IMR-90 (cell line): ENCODE measurements around the gene VIPR2. TPM values are rescaled to one million over a fixed set of nuclear protein-coding genes. Genes with fewer than 3 reads are reported as not detected.

ENCODE experiments used
- ATAC-seq: fragments of 200-7000 bp; cut with Tn5 transposase; 2 replicates; pipeline ENCODE4 v1.9.1; 2020; ENCODE audit warnings: low read depth, mild to moderate bottlenecking, moderate library complexity
- BruUV-seq: library from RNA; stranded (reverse); fragments of 400-500 nt; replicated peaks from 2 replicates; lab custom pipeline; 2021; lab: Mats Ljungman, UMichigan
- CTCF ChIA-PET: fragments of 300-600 bp; formaldehyde crosslinking; extraction: SDS; loops from one replicate; lab custom pipeline; 2021; ENCODE audit warnings: antibody characterized with exemption; lab: Yijun Ruan, JAX
- POLR2A ChIA-PET: fragments of 300-600 bp; sonication (Branson Sonifier 250); formaldehyde crosslinking; loops from one replicate; lab custom pipeline; 2022; ENCODE audit warnings: antibody characterized with exemption; ENCODE audit not compliant: unreplicated experiment; lab: Charles Lee
- DNase-seq: peaks from one replicate; pipeline ENCODE4 v3.0.0; 2013
- H2AFZ ChIP-seq: replicated peaks from 2 replicates; pipeline ENCODE3; 2013; ENCODE audit warnings: low read length, mild to moderate bottlenecking; ENCODE audit not compliant: poor library complexity
- H2AK5ac ChIP-seq: 2 replicates; pipeline ENCODE4 v1.6.1; 2013; ENCODE audit warnings: low read depth, low read length, inconsistent platforms
- H2AK9ac ChIP-seq: replicated peaks from 2 replicates; pipeline ENCODE3; 2013; ENCODE audit warnings: mild to moderate bottlenecking, low read depth, low read length, moderate library complexity; ENCODE audit not compliant: poor library complexity
- H2BK120ac ChIP-seq: 2 replicates; pipeline ENCODE4 v1.6.1; 2013; ENCODE audit warnings: low read depth, low read length, inconsistent platforms
- H2BK15ac ChIP-seq: 3 replicates; pipeline ENCODE4 v1.6.1; 2013; ENCODE audit warnings: low read depth, low read length, inconsistent platforms
- H2BK20ac ChIP-seq: 2 replicates; pipeline ENCODE4 v1.6.1; 2013; ENCODE audit warnings: low read depth, mild to moderate bottlenecking, inconsistent platforms, low read length, moderate library complexity
- H2BK5ac ChIP-seq: 2 replicates; pipeline ENCODE4 v1.6.1; 2013; ENCODE audit warnings: mild to moderate bottlenecking, low read depth, low read length, inconsistent platforms; ENCODE audit not compliant: poor library complexity, severe bottlenecking
- H3K14ac ChIP-seq: replicated peaks from 2 replicates; pipeline ENCODE4 v1.6.1; 2013; ENCODE audit warnings: low read depth, low read length, inconsistent platforms
- H3K18ac ChIP-seq: 2 replicates; pipeline ENCODE4 v1.6.1; 2013; ENCODE audit warnings: low read depth, low read length, control low read depth
- H3K23ac ChIP-seq: 2 replicates; pipeline ENCODE4 v1.6.1; 2013; ENCODE audit warnings: low read depth, low read length, inconsistent platforms
- H3K27ac ChIP-seq: 2 replicates; pipeline ENCODE4 v1.5.1; 2013; ENCODE audit warnings: mild to moderate bottlenecking, control low read depth, low read length; ENCODE audit not compliant: insufficient read depth
- H3K27me3 ChIP-seq: 2 replicates; pipeline ENCODE4 v1.6.1; 2013; ENCODE audit warnings: low read length; ENCODE audit not compliant: control insufficient read depth, insufficient read depth
- H3K36me3 ChIP-seq: 2 replicates; pipeline ENCODE4 v1.6.1; 2013; ENCODE audit warnings: low read length, mixed read lengths; ENCODE audit not compliant: control insufficient read depth, insufficient read depth
- H3K4ac ChIP-seq: 2 replicates; pipeline ENCODE4 v1.6.1; 2013; ENCODE audit warnings: low read depth, low read length, inconsistent platforms
- H3K4me1 ChIP-seq: 2 replicates; pipeline ENCODE4 v1.6.1; 2013; ENCODE audit warnings: low read length, mixed read lengths; ENCODE audit not compliant: control insufficient read depth, insufficient read depth
- H3K4me2 ChIP-seq: 2 replicates; pipeline ENCODE4 v1.6.1; 2013; ENCODE audit warnings: low read depth, mild to moderate bottlenecking, control low read depth, low read length, moderate library complexity
- H3K4me3 ChIP-seq: 2 replicates; pipeline ENCODE4 v1.5.1; 2013; ENCODE audit warnings: low read depth, mild to moderate bottlenecking, control low read depth, low read length, moderate library complexity; ENCODE audit not compliant: insufficient read depth
- H3K56ac ChIP-seq: 2 replicates; pipeline ENCODE4 v1.6.1; 2013; ENCODE audit warnings: low read length, inconsistent platforms; ENCODE audit not compliant: insufficient read depth; ENCODE audit errors: extremely low read depth
- H3K79me1 ChIP-seq, 2 experiments: 2 replicates each; pipeline ENCODE4 v1.6.1; 2013; ENCODE audit warnings: low read length in 2 of 2, inconsistent platforms in 1 of 2, low read depth in 1 of 2
- H3K9ac ChIP-seq: 2 replicates; pipeline ENCODE4 v1.6.1; 2013; ENCODE audit warnings: low read depth, low read length, control low read depth
- H3K9me1 ChIP-seq: 2 replicates; pipeline ENCODE4 v1.6.1; 2013; ENCODE audit warnings: low read length, inconsistent platforms; ENCODE audit not compliant: insufficient read depth
- H3K9me3 ChIP-seq: 2 replicates; pipeline ENCODE4 v1.6.1; 2013; ENCODE audit warnings: low read length; ENCODE audit not compliant: control insufficient read depth, insufficient read depth
- H4K20me1 ChIP-seq: 2 replicates; pipeline ENCODE4 v1.6.1; 2013; ENCODE audit warnings: low read length, inconsistent platforms; ENCODE audit not compliant: insufficient read depth
- H4K5ac ChIP-seq: 2 replicates; pipeline ENCODE4 v1.6.1; 2013; ENCODE audit warnings: mild to moderate bottlenecking, low read depth, low read length, control low read depth
- H4K8ac ChIP-seq, 2 experiments: 2 replicates each; pipeline ENCODE4 v1.6.1; 2013; ENCODE audit warnings: low read depth in 2 of 2, low read length in 2 of 2, control low read depth in 1 of 2, inconsistent platforms in 1 of 2
- H4K91ac ChIP-seq: 2 replicates; pipeline ENCODE4 v1.6.1; 2013; ENCODE audit warnings: low read depth, low read length, inconsistent platforms; ENCODE audit not compliant: insufficient read depth
- BHLHE40 ChIP-seq: fragments of 150-350 bp; IDR thresholded peaks from 2 replicates; pipeline ENCODE4 v1.6.1; 2016; ENCODE audit warnings: mild to moderate bottlenecking, low read depth, low read length
- CEBPB ChIP-seq: IDR thresholded peaks from 2 replicates; pipeline ENCODE4 v1.6.1; 2012; ENCODE audit warnings: low read depth, low read length, improper control_type of control experiment
- CHD1 ChIP-seq: IDR thresholded peaks from 2 replicates; pipeline ENCODE4 v1.6.1; 2012; ENCODE audit warnings: low read depth, low read length, improper control_type of control experiment
- CTCF ChIP-seq: conservative IDR thresholded peaks from 2 replicates; pipeline ENCODE4 v1.5.1; 2012; ENCODE audit warnings: mild to moderate bottlenecking, low read depth, low read length, improper control_type of control experiment
- ELK1 ChIP-seq: fragments of 150-350 bp; IDR thresholded peaks from 2 replicates; pipeline ENCODE4 v1.6.1; 2016; ENCODE audit warnings: low read depth, mild to moderate bottlenecking, low read length, moderate library complexity, borderline replicate concordance
- FOS ChIP-seq: fragments of 150-350 bp; IDR thresholded peaks from 2 replicates; pipeline ENCODE4 v1.6.1; 2016; ENCODE audit warnings: low read depth, low read length
- MAFK ChIP-seq: IDR thresholded peaks from 2 replicates; pipeline ENCODE4 v1.6.1; 2012; ENCODE audit warnings: low read depth, low read length, improper control_type of control experiment
- MAZ ChIP-seq: IDR thresholded peaks from 2 replicates; pipeline ENCODE4 v1.6.1; 2012; ENCODE audit warnings: low read depth, mild to moderate bottlenecking, low read length, improper control_type of control experiment, moderate library complexity, borderline replicate concordance
- MXI1 ChIP-seq: IDR thresholded peaks from 2 replicates; pipeline ENCODE4 v1.6.1; 2012; ENCODE audit warnings: low read depth, mild to moderate bottlenecking, low read length, moderate library complexity, borderline replicate concordance
- NFE2L2 ChIP-seq: fragments of 150-350 bp; IDR thresholded peaks from 2 replicates; pipeline ENCODE4 v1.6.1; 2016; ENCODE audit warnings: low read depth, mild to moderate bottlenecking, low read length
- POLR2A ChIP-seq: IDR thresholded peaks from 2 replicates; pipeline ENCODE4 v1.6.1; 2012; ENCODE audit warnings: mild to moderate bottlenecking, low read depth, low read length
- RAD21 ChIP-seq: IDR thresholded peaks from 2 replicates; pipeline ENCODE4 v1.6.1; 2012; ENCODE audit warnings: low read length, improper control_type of control experiment
- RCOR1 ChIP-seq: IDR thresholded peaks from 2 replicates; pipeline ENCODE4 v1.6.1; 2012; ENCODE audit warnings: mild to moderate bottlenecking, low read length, improper control_type of control experiment; ENCODE audit not compliant: insufficient replicate concordance
- RFX5 ChIP-seq: IDR thresholded peaks from 2 replicates; pipeline ENCODE4 v1.8.0; 2012; ENCODE audit warnings: low read depth, mild to moderate bottlenecking, low read length, moderate library complexity
- SMC3 ChIP-seq: fragments of 150-350 bp; IDR thresholded peaks from 2 replicates; pipeline ENCODE4 v1.6.1; 2016; ENCODE audit warnings: low read depth, mild to moderate bottlenecking, antibody characterized with exemption, low read length, moderate library complexity
- USF2 ChIP-seq: fragments of 150-350 bp; IDR thresholded peaks from 2 replicates; pipeline ENCODE4 v1.6.1; 2017; ENCODE audit warnings: mild to moderate bottlenecking, antibody characterized with exemption, low read length, low read depth
- WGBS, 2 experiments: methylation state at CpG; one replicate each; pipeline versions ENCODE4 v1.1.5 to v1.1.7; 2013; ENCODE audit warnings: missing lambda C conversion rate in 2 of 2; ENCODE audit not compliant: insufficient read length in 1 of 2; ENCODE audit errors: extremely low coverage in 2 of 2; 5-methylcytosine and 5-hydroxymethylcytosine counted together
- dilution Hi-C: fragments of 300-500 bp; cut with HindIII; formaldehyde crosslinking; loops from one replicate; pipeline ENCODE4 v1.14.3; 2018; ENCODE audit warnings: low sequenced_read_pairs; ENCODE audit not compliant: unreplicated experiment
- in situ Hi-C: fragments of 300-500 bp; cut with MboI; formaldehyde crosslinking; loops from 3 replicates; pipeline ENCODE4 v1.14.3; 2019; ENCODE audit warnings: low sequenced_read_pairs, inconsistent platforms, mixed read lengths
- intact Hi-C: fragments of 100-400 bp; cut with micrococcal nuclease; formaldehyde crosslinking; loops from 2 replicates; pipeline ENCODE4 v1.10.0; 2022
- polyA plus RNA-seq, 3 experiments: library from polyadenylated mRNA; depleted of rRNA; stranded (reverse); fragments of >200 nt; gene quantifications; 2 replicates each; pipeline ENCODE4 v1.2.3, GENCODE V29; 2012; ENCODE audit warnings: low replicate concordance in 1 of 3
- total RNA-seq: library from RNA; depleted of rRNA; stranded (reverse); fragments of >200 nt; gene quantifications from 2 replicates; pipeline ENCODE4 v1.2.3, GENCODE V29; 2012

Gene VIPR2
- total and polyA plus RNA-seq, 2 of the 4 experiments (the other 2 are of a cell fraction), result not detected

- peaks cover 42% of the 10 kb centered on the region for H3K9me3 ChIP-seq
Observed at GRCh38 chr7:159107161-159107892, 37.3 kb downstream of the VIPR2 start.

More at GRCh38 chr7:159107161-159107892, 37.3 kb downstream of the VIPR2 start:
- Histone ChIP-seq H3K18ac (no peak overlapping the region), H2AFZ (no peak overlapping the region), H3K9me1 (no peaks in the 10 kb centered on the region), H3K4me1 (no peaks in the 10 kb centered on the region), H3K79me1 (no peaks in the 10 kb centered on the region), H2BK5ac (no peak overlapping the region), H4K20me1 (no peaks in the 10 kb centered on the region), H4K5ac (no peak overlapping the region), H4K91ac (no peak overlapping the region), H3K56ac (no peak overlapping the region), H3K9ac (no peak overlapping the region), H3K27me3 (no peaks in the 10 kb centered on the region), H2AK9ac (no peak overlapping the region), H3K36me3 (no peaks in the 10 kb centered on the region), H3K27ac (no peak overlapping the region), H4K8ac (no peak overlapping the region), H2BK120ac (no peak overlapping the region), H2BK15ac (no peak overlapping the region), H2BK20ac (no peak overlapping the region), H3K14ac (no peak overlapping the region), H3K4me3 (no peak overlapping the region), H3K4me2 (no peak overlapping the region), H3K4ac (no peak overlapping the region), H3K23ac (no peak overlapping the region), H2AK5ac (no peak overlapping the region)
- dilution Hi-C loops, result no loop called here
- BruUV-seq, result no TSS peak
- in situ Hi-C loops, result no loop called here
- WGBS, 2 experiments, result 45% methylated on average over 5 of the region's 13 CpGs; no CpG with 5 or more reads in 1 of the 2 experiments
- DNase-seq (no peak), ATAC-seq (no peak)
- POLR2A ChIA-PET, result no interaction called here
- intact Hi-C loops, result no loop called here
- CTCF ChIA-PET, result no interaction called here
- TF ChIP-seq RCOR1, result no peak
- no peak for TF ChIP-seq RFX5
- TF ChIP-seq ELK1, result no peak
- no peak for TF ChIP-seq MXI1
- TF ChIP-seq BHLHE40, result no peak
- no peak for TF ChIP-seq MAFK
- no peak for TF ChIP-seq MAZ
- TF ChIP-seq POLR2A, result no peak
- no peak for TF ChIP-seq USF2
- no peak for TF ChIP-seq FOS
- TF ChIP-seq CHD1, result no peak
- no peak for TF ChIP-seq CTCF
- TF ChIP-seq CEBPB, result no peak
- no peak for TF ChIP-seq RAD21
- TF ChIP-seq NFE2L2, result no peak
- no peak for TF ChIP-seq SMC3
